ENCODE results near the gene DTWD2. TPM values are rescaled to one million over a fixed set of nuclear protein-coding genes. Genes with fewer than 3 reads are reported as not detected.
"Not testable (repeated sequence)": the region's sequence is repeated elsewhere in the genome, so short reads cannot be mapped to it uniquely, and the experiment has no call there.

DTWD2 gene
- polyA plus RNA-seq, 1 donor from 2014 or later, result 4.0 TPM

- H3K9me3 Mint-ChIP-seq, result no peaks in the 10 kb centered on the region
Observed at GRCh38 chr5:118894709-118895108, 93.6 kb downstream of the DTWD2 start.

GRCh38 chr5:118891252-118891651 is 97.1 kb downstream of the DTWD2 start:
- Mint-ChIP-seq H3K9me3 (no peaks in the 10 kb centered on the region), H3K4me1 (no peaks in the 10 kb centered on the region), H3K27me3 (no peaks in the 10 kb centered on the region), H3K4me3 (no peak overlapping the region), H3K27ac (no peak overlapping the region), H3K36me3 (peaks cover 9% of the 10 kb centered on the region)

More at GRCh38 chr5:118894709-118895108, 93.6 kb downstream of the DTWD2 start:
- H3K4me1 Mint-ChIP-seq, result no peaks in the 10 kb centered on the region
- H3K4me3 Mint-ChIP-seq, result no peak overlapping the region
- H3K27me3 Mint-ChIP-seq, result no peaks in the 10 kb centered on the region
- peaks cover 14% of the 10 kb centered on the region for H3K36me3 Mint-ChIP-seq
- no peak overlapping the region for H3K27ac Mint-ChIP-seq

GRCh38 chr5:118889165-118889564 is 99.2 kb downstream of the DTWD2 start:
- no peak overlapping the region for H3K27ac Mint-ChIP-seq
- no peaks in the 10 kb centered on the region for H3K27me3 Mint-ChIP-seq
- H3K9me3 Mint-ChIP-seq, result no peaks in the 10 kb centered on the region
- H3K36me3 Mint-ChIP-seq, result peaks cover 4% of the 10 kb centered on the region
- H3K4me1 Mint-ChIP-seq, result no peaks in the 10 kb centered on the region
- no peak overlapping the region for H3K4me3 Mint-ChIP-seq

GRCh38 chr5:118888556-118888955 is 99.8 kb downstream of the DTWD2 start:
- no peaks in the 10 kb centered on the region for H3K9me3 Mint-ChIP-seq
- no peaks in the 10 kb centered on the region for H3K27me3 Mint-ChIP-seq
- H3K36me3 Mint-ChIP-seq, result peaks cover 1% of the 10 kb centered on the region
- no peak overlapping the region for H3K4me3 Mint-ChIP-seq
- H3K27ac Mint-ChIP-seq, result no peak overlapping the region
- H3K4me1 Mint-ChIP-seq, result peaks cover 0 to under 1% (median under 1%) of the 10 kb centered on the region in 3 donors

GRCh38 chr5:118883362-118883761 is 105.0 kb downstream of the DTWD2 start:
- H3K36me3 Mint-ChIP-seq, result no peaks in the 10 kb centered on the region
- H3K4me1 Mint-ChIP-seq, result peaks cover 0 to 5% (median 1%) of the 10 kb centered on the region in 3 donors
- H3K4me3 Mint-ChIP-seq, result no peak overlapping the region
- no peaks in the 10 kb centered on the region for H3K27me3 Mint-ChIP-seq
- H3K9me3 Mint-ChIP-seq, result peaks cover 0 to 7% (median 4%) of the 10 kb centered on the region in 3 donors
- no peak overlapping the region for H3K27ac Mint-ChIP-seq

GRCh38 chr5:118882666-118883065 is 105.7 kb downstream of the DTWD2 start:
- Mint-ChIP-seq H3K4me3 (no peak overlapping the region), H3K36me3 (no peaks in the 10 kb centered on the region), H3K9me3 (peaks cover 2 to 9% (median 8%) of the 10 kb centered on the region in 3 donors), H3K27me3 (no peaks in the 10 kb centered on the region), H3K27ac (peak overlapping the region in 1 of 3 donors; percentile 11), H3K4me1 (peaks cover 0 to 5% (median 1%) of the 10 kb centered on the region in 3 donors)

- Mint-ChIP-seq H3K4me3 (peak overlapping the region in 1 of 4 donors; percentile 67), H3K36me3 (peaks cover 22% of the 10 kb centered on the region), H3K9me3 (peaks cover 25 to 32% (median 26%) of the 10 kb centered on the region in 3 donors)
- H3K27ac Mint-ChIP-seq, H3K27me3 Mint-ChIP-seq, H3K4me1 Mint-ChIP-seq: not testable (repeated sequence)
Observed at GRCh38 chr5:118876852-118877251, 111.5 kb downstream of the DTWD2 start.

- Mint-ChIP-seq H3K4me1 (peaks cover 0 to 8% (median 4%) of the 10 kb centered on the region in 3 donors), H3K36me3 (peaks cover 22% of the 10 kb centered on the region), H3K27ac (no peak overlapping the region), H3K4me3 (no peak overlapping the region), H3K9me3 (peaks cover 21 to 32% (median 24%) of the 10 kb centered on the region in 3 donors), H3K27me3 (peaks cover 2% of the 10 kb centered on the region)
Observed at GRCh38 chr5:118875131-118875530, 113.2 kb downstream of the DTWD2 start.

- Mint-ChIP-seq H3K36me3 (peaks cover 24% of the 10 kb centered on the region), H3K4me3 (no peak overlapping the region), H3K27me3 (peaks cover 2% of the 10 kb centered on the region), H3K9me3 (peaks cover 19 to 32% (median 24%) of the 10 kb centered on the region in 3 donors), H3K27ac (peak overlapping the region in 1 of 3 donors; percentile 80), H3K4me1 (peaks cover 0 to 8% (median 4%) of the 10 kb centered on the region in 3 donors)
Observed at GRCh38 chr5:118873417-118873816, 114.9 kb downstream of the DTWD2 start.

- Mint-ChIP-seq H3K36me3 (peaks cover 9% of the 10 kb centered on the region), H3K4me1 (peaks cover 0 to 4% (median 0%) of the 10 kb centered on the region in 3 donors), H3K9me3 (peaks cover 0 to 2% (median 1%) of the 10 kb centered on the region in 3 donors), H3K4me3 (no peak overlapping the region), H3K27me3 (no peaks in the 10 kb centered on the region), H3K27ac (no peak overlapping the region)
Observed at GRCh38 chr5:118863345-118863744, 125.0 kb downstream of the DTWD2 start.

GRCh38 chr5:118862596-118862995 is 125.8 kb downstream of the DTWD2 start:
- H3K36me3 Mint-ChIP-seq, result peaks cover 5% of the 10 kb centered on the region
- peaks cover 0 to 1% (median 0%) of the 10 kb centered on the region in 3 donors for H3K9me3 Mint-ChIP-seq
- H3K4me3 Mint-ChIP-seq, result no peak overlapping the region
- no peak overlapping the region for H3K27ac Mint-ChIP-seq
- peaks cover 0 to 4% (median 0%) of the 10 kb centered on the region in 3 donors for H3K4me1 Mint-ChIP-seq
- H3K27me3 Mint-ChIP-seq, result no peaks in the 10 kb centered on the region

GRCh38 chr5:118857700-118858099 is 130.6 kb downstream of the DTWD2 start:
- H3K4me3 Mint-ChIP-seq, result no peak overlapping the region
- no peaks in the 10 kb centered on the region for H3K27me3 Mint-ChIP-seq
- H3K9me3 Mint-ChIP-seq, result peaks cover 0 to 2% (median 2%) of the 10 kb centered on the region in 3 donors
- no peak overlapping the region for H3K27ac Mint-ChIP-seq
- H3K36me3 Mint-ChIP-seq, result peaks cover under 1% of the 10 kb centered on the region
- H3K4me1 Mint-ChIP-seq, result no peaks in the 10 kb centered on the region

- Mint-ChIP-seq H3K36me3 (no peaks in the 10 kb centered on the region), H3K27ac (no peak overlapping the region), H3K4me3 (no peak overlapping the region), H3K27me3 (no peaks in the 10 kb centered on the region), H3K4me1 (peaks cover 0 to 2% (median 0%) of the 10 kb centered on the region in 3 donors), H3K9me3 (peaks cover 2 to 8% (median 3%) of the 10 kb centered on the region in 3 donors)
Observed at GRCh38 chr5:118854819-118855218, 133.5 kb downstream of the DTWD2 start.

- H3K4me3 Mint-ChIP-seq, H3K36me3 Mint-ChIP-seq, H3K9me3 Mint-ChIP-seq, H3K4me1 Mint-ChIP-seq, H3K27me3 Mint-ChIP-seq: not testable (repeated sequence)
- H3K27ac Mint-ChIP-seq, result peak overlapping the region in 1 of 3 donors; percentile 25
Observed at GRCh38 chr5:118851785-118852184, 136.6 kb downstream of the DTWD2 start.

GRCh38 chr5:118849507-118849906 is 138.8 kb downstream of the DTWD2 start:
- H3K4me1 Mint-ChIP-seq, H3K9me3 Mint-ChIP-seq: not testable (repeated sequence)

GRCh38 chr5:118844351-118844750 is 144.0 kb downstream of the DTWD2 start:
- peaks cover 17% of the 10 kb centered on the region for H3K36me3 Mint-ChIP-seq
- H3K4me3 Mint-ChIP-seq, result no peak overlapping the region

More at GRCh38 chr5:118849507-118849906, 138.8 kb downstream of the DTWD2 start:
- peaks cover 10% of the 10 kb centered on the region for H3K36me3 Mint-ChIP-seq
- H3K27me3 Mint-ChIP-seq, H3K4me3 Mint-ChIP-seq, H3K27ac Mint-ChIP-seq: not testable (repeated sequence)

More at GRCh38 chr5:118844351-118844750, 144.0 kb downstream of the DTWD2 start:
- H3K9me3 Mint-ChIP-seq, result peaks cover 0 to 3% (median 2%) of the 10 kb centered on the region in 3 donors
- no peaks in the 10 kb centered on the region for H3K27me3 Mint-ChIP-seq
- H3K4me1 Mint-ChIP-seq, result no peaks in the 10 kb centered on the region
- H3K27ac Mint-ChIP-seq, result no peak overlapping the region

Measured in IgD-negative memory B cell (primary cell).